ENCODE measurements around the gene KIRREL3.

Gene KIRREL3

DNA sequence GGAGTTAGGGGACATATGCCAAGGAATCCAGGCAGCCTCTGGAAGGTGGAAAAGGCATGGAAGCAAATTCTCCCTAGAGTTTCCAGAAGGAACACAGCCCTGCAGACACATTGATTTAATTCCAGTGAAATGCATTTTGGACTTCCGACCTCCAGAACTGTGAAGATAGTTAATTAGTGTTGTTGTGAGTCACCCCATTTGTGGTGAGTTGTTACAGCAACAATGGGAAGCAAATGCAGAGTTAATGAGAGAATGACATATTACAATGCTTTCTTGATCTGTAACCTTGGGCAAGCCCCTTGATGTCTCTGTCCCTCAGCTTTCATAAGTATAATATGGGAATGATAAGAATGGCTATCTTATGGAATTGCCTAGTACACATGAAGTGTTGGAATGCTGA, 178.7 kb downstream of the KIRREL3 start:
- DNase-seq = no peak

DNA sequence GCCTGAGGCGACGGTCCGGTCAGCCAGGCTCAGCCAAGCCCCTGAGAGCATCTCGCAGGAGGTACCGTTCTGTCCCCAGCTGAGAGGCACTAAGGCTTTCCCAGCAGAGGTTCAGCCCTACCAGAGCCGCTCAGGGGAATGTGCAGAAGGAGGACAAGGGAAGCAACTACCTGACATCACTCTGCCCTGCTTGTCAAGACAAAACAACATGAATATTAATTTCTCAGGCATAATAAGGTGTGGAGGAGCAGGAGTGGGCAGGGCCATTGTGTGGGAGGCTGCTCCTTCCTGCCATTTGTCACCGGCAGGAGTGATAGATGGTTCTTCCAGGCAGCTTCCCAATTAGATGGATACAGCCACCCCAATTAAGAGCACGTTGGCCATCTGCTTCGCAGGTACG, 181.4 kb downstream of the KIRREL3 start:
- DNase-seq = no peak

DNA sequence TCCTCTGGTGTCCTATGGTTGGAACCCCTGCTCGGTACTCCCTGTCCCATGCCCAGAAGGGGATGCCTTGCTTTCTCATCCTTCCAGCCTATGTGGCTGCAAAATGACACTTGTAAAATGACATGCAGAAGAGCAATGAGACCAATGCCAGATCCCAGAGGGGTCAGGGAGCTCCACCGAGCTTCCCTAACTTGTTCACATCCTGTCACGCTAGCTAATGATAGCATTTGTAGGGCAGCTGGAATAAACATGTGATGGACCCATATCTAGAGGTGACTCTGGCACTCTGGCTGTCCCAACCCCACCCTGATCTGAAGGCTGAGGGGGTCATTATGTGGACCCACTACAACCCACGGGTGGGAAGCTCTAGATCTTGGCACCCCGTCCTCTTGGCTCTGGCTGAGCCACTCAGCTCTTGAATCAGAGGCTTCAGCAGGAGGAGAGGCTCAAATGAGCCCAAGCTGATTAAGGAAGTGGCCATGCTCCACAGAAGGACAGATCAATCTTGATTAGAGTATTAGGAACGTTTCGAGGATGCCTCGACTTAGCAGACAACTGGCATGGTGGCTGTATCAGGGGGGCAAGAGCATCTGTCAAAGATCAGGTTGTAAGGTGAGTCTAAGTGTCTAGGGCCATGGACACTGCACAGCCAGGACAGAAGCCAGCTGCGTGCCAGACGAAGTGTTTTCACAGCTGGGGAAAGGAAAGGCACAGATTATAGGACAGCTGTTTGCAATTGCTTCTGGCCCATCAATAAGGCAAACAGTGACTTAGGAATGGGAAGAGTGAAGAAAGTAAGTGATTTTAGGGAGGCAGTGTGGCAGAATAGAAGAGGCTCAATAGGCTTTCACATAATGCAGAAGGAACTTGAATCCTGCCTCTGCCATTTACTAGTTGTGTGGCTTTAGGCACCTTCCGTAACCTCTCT, 182.8 kb downstream of the KIRREL3 start:
- DNase-seq = no peak

DNA sequence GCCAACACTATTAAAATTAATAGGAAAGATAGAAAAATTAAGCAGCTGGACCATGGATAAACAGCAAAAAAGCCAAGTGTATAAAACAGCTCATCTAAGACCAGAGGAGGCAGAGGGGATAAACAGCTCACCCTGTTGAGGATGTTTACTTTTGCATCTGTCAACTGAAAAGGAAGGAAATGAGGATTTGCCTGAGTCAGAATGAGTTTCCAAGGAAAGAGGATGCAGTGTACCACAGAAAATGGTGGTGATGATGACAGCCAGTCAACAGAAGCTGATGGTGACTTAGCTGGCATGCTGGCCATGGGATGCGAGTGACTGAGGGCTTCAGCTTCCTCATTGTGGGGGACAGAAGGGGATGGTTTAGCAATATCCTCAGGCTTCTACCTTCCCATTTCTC, 183.5 kb downstream of the KIRREL3 start:
- DNase-seq = no peak

DNA sequence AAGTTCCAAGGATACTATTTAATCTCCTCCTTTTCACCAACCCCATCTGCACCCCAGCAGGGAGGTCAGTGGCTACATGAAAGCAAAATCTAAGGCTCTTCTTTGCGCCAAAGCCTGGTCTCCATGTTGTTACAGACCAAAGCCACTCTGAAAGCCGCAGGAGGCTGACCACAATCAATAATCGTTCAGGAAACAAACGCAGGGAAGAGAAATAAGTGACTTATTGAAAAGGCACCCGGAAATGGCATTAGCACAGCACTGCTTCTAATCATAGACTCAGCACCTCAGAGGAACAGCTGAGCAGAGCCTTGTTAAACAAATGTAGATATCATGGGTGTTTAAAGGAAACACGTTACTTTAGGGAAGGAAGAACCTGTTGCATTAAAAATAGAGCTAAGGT, 183.9 kb downstream of the KIRREL3 start:
- DNase-seq = no peak

DNA sequence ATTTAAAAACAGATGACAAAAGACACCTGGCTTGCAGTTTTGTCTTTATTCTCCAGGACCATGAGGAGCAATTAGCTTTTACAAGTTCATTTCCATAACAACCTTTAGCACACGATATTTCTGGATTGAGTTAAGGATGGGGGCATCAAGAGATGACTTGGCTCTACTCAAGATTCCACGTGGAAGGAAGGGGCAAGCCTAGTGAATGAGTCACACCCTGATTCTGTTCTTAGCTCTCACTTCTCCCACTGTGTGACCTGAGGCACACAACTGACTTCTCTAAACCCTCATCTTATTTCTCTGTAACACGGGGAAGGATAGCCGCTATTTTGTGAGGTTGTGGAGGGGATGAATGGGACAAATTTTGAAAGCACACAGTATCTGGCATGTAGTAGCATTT, 185.5 kb downstream of the KIRREL3 start:
- no peak for DNase-seq

DNA sequence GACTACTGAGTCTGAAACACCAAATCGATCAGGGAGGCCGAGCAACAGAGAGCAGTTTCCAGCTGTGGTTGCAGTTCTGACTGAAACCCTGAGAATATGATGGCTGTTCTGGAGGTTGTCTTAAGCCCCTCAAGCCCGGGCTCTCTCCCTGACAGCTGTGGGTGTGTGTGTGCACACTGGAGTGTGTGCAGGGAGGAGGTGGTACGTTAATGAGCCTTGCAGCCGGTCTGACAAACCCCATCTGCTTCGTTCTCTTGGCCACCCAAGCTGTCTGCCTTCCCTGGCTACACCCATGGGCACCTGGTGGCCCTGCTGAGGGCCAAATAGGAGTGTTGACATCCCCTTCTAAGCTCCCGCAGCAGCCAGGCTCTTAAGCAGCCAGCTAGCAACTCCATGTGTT, 189.8 kb downstream of the KIRREL3 start:
- no peak for DNase-seq

DNA sequence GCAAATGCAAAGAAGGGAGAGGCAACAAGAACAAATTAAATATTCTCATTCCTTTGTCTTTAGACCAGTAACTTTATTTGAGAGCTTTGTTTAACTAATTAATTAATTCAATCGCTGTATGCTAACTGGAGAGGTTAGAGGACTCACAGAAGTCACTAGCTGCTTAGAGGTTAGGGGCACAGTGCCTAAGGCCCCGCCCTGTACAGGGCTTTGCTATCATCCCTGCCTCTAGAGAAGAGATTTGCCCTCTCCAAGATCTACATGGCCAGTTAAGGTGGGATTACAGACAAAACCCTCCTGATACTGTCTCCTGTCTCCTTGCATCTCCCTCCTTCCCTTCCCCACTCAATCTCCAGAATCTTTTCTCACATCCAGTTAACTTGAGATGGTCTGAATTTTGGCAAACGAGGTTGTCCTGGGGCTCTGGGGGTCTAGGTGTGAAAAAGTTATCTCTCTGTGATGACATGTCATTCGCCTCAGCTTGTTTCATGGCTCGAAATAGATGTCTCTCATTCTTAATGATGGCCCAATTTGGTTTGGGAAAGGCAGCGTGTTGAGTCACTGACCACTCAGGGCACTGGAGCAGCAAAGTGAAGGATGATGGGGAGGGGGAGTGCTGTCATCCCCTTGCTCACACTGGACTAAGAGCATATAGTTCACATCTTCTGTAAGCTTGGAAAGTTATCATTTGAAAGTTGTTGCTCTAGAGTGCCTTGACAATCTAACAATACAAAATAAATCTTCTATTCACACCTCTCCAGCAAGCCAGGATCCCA, 190.9 kb downstream of the KIRREL3 start:
- no peak for DNase-seq

DNA sequence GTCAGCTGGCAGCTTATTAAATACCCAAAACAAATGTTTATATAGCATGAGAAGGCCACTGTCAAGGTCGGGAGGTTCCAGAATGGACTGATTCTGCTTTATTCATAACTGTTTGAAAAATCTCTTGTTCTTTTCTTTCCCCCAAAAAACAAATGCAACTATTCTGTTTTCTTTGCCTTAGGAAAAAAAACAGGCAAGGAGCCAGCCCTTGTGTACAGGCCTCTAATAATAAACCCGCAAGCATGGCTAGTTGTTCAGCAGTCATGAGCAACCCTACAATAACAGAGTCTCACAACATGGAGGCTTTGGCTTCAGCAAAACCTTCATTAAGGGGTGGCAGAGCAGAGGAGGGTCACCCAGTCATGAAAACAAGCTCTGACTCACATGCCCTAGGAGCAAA, 191.7 kb downstream of the KIRREL3 start:
- DNase-seq = no peak

DNA sequence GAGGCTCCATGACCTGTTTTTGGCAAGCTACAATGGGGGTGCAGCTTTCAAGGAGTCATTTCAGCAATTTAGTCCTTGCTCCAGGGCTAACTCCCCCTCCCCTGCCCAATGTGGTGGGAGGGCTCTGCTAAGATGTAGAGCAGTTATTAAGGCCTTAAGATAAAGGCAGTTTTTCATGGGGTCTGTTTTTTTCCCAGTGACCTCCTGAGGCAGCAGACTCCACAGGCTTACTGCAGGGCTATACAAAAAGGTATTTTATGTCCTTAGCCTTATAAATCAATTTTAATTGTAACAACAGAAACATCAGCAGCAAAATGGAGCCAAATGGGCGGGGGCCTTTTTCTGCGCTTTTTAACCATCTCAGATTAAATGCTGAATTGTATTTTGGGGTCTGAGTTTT, 192.3 kb downstream of the KIRREL3 start:
- DNase-seq = no peak

DNA sequence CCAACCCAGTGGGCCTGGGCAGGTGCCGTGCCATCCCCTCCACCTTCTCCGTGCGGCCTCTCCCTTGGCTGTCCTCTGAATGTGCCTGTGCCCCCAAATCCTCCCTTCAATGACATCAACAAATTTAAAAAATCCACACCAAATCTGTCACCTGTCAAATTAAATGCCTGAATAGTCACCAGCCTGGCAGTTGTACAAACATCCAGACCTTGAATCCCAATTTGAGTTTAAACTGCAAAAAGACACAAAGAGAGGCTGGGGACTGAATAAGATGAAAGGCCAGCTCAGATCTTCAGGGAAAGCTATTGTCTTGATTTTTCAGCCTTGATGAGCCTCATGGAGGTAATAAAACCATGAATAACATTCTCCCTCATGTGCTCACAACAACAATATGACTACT, 194.7 kb downstream of the KIRREL3 start:
- no peak for DNase-seq

DNA sequence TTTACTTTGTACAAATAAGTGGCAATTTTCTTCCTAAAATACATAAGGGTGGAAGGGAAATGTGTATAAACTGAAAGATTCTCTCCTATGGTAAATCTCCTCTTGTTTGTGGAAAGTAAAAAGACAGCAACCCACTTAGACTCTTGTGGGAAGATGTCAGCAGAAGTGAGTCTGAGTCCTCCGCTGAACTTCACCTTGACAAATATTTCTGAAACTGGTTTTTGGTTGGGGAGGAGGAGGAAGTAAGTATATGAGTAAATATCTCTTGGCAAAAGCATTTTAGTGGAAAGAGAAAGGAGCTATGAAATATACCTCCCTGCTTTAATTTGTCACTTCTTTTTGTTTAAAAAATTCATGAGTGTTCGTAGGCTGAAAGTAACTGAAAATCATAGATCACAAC, 196.2 kb downstream of the KIRREL3 start:
- no peak for DNase-seq

DNA sequence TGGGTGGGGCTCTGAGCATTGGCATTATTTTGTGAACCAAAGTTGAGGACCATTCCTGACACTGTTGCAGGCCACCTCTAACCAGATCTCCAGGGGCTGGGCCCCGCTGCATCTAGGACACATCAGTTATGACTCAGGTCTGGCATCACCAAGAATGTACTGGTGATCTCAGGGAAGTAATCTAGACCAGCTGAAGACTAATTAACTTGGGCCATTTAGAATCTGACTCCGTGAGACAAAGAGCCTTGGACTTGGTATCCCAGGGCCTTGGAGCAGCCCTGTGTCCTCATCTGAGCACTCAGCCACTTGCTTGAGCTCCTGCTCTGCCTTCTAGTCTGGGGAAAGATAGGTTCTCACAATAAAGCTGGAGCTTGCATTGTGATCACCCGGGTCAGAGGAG, 200.6 kb downstream of the KIRREL3 start:
- no peak for DNase-seq

DNA sequence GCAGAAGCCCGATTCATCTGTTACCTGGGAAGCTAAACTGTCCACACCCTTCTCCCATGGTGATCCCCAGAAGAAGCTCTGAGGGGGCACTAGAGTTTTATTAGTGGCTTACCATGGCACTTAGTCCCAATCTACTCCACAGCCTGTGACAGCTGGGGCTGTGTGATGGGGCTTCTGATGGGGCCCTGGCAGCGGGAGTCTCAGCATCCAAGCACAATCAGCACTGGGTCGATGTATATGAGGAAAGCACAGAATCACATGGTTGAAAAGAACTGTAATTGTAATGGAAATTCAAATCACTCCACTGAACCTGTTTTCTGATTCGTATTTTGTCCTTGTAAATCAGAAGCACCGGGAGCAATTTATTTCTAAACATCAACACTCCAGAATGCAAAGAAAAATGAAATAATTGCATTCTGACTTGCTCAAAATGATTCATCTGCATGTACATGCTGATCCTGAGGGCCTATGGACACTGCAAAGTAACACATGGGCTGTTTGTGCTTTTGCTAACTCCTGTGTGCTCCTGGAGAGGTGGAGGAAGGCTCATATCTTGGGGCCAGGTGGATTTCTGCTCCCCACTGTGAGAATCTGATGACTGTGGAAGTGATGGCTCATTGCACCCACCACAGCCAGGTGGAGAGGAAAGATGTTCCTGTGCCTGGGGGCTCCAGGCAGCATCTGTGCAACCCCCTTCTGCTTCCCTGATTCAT, 203.0 kb downstream of the KIRREL3 start:
- no peak for DNase-seq

DNA sequence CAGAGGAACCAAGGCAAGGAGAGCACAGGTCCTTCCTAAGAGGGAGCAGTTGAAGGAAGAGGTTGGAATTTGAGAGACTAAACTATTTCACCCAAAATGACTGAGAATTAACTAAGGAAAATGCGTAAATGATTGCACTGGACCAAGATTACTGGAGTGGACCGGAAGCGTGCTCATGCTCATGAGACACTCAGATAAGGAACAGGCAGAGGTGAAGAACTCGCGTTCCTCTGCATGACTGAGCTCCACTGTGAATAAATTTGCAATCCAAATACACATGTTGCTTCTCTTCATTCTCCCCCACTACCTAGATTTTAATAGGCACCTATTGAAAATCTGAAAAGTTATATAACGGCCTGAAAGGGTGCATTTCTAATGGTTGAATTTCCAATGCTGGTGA, 207.0 kb downstream of the KIRREL3 start:
- no peak for DNase-seq

DNA sequence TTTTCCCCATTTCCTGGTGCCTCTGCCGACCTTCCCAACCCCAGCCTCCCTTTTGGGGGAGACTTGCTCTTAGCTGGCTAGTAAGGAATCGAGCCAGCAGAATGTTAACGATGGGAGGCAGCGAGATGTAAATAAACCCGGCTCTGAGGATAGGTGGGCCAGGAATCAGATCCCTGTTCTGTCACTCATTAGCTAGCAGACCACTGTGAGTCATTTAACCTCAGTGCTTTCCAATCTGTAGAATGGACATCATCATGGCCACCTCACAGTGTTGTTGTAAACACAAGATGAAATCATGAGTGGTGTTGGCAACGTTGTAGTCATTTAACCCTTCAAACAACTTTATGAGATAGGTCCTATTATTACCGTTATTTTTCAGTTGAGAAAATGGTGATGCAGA, 208.6 kb downstream of the KIRREL3 start:
- DNase-seq = no peak

DNA sequence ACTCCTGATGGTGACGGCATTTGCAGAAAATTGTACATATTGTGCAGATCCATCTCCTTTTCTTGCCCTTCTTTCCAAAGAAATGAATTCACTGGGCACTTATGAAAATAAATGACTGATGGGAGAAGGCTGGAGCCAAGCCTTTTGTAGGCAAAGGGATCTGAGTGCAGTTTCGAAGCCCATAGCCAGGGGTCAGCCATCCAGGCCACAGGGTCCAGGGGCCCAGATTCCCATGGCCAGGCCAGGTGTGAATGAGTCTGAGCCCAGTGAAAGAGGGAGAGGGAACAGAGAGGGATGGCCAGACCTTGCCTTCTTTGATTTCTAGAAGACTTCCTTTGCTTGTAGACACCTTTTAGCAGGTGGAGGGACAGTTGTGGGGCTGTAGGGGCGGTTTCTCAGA, 209.1 kb downstream of the KIRREL3 start:
- no peak for DNase-seq

DNA sequence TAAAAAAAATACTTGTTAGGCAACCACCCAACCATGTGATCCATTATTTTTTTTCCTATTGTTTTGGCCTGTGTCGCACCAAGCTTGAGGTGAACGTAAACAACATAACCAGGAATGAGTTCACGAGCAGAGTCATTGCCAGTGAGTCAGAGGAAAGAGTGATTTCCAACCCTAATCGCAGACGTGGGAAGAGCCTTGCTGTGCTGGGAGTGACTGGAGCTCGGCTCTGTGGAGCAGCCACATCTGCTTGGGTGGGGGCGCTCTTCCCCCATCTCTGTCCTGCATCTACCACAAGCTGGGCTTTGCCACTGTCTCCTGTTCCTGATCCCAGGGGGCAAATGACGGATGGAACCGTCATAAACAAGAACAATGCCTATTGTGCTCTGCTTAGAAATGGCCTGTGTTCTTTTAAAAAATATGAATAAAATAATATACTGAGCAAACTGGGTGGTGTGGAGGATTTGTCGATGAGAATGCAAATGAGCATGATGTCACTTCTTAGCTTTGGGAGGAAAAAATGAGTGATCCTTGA, 210.0 kb downstream of the KIRREL3 start:
- no peak for DNase-seq

DNA sequence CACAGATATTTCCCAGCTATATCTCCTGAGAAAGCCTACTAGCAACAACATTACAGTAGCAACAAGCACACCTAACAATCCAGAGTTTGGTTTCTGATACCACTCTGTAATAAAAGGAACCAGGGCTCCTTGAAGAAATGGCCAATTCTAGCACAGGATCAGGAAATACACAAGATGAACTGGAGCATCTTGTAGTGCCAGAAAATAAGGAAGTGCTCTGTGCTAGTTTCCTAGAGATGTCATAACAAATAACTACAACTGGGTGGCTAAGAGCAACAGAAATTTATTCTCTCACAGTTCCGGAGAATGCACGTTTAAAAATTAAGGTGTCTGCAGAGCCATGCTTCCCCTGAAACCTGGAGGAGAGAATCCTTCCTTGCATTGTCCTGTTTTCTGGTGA, 217.8 kb downstream of the KIRREL3 start:
- no peak for DNase-seq

DNA sequence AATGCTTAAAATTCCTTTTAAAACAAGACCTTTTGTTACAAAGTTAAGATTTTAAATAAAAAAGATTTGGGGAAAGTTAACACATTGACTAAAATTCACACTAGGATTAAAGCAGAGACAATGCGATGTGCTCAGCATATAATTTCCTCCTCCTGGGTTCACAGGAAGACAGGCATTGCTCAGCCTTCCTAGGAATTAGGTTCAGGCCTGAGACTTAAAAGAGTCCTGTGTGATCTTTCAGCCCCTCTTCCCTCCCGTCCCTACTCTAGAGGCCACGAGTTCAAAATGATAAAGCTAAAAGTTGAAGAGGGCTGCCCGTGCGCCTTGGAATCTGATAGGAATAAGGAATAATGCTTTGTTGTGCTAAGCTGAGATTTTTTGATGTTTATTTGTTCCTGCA, 218.6 kb downstream of the KIRREL3 start:
- DNase-seq = no peak

DNA sequence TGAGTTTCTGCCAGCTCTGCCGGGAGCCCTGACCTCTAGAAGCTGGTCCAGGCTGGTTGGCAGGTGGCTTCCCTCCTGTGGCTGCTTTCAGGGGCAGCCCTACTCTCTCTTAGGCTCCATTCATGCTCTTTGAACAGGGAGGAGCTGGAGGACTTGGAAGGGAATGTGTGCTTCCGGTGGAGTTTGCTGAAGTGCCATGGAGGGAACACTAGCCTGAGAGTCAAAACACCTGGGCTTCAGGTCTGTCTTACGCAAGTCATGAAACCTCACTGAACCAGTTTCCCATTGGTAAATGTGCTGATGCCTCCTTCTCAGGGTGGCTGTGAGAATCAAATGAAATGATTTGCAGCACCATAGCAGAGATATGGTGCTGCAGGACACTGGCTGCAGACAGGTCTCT, 224.5 kb downstream of the KIRREL3 start:
- DNase-seq = no peak

DNA sequence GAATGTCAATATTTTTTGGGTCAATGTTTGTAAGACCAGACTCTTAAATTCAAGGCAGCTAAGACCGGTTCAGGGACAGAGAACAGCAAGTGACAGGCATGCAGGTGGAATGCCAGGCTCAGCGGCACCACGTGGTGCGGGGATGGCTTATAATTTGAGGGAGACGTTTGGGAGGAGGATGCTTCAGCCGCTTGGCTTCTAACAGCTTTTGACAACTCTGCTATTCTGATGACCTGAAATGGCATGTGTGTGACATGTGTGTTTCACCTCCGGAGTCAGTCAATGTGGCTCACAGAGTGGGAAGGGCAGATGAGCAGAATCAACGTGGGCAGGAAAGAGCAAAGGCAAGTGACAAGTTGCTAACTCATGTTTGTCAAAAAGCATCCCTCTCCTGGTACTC, 228.3 kb downstream of the KIRREL3 start:
- DNase-seq = no peak

DNA sequence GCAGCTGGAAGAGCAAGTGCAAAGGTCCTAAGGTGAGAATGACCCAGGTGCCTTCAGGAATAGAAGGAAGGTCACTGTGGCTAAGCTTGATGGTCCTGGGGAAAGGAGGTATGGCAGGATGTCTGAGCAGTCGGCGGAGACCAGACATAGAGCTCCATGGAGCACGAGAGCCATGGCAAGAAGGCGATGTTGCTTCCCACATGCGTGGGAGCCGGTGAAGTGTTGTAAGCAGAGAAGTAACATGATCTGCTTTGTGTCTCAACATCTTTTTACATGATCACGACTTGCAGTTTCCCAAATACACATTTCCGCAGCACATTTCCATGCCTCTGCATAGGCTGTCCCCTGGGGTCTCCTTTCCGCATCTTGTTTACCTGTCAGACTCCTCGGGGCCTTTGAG, 231.9 kb downstream of the KIRREL3 start:
- DNase-seq = no peak
